GM18517 (cell line): ENCODE results near the gene CDNF.
"Not testable (repeated sequence)": the region's sequence is repeated elsewhere in the genome, so short reads cannot be mapped to it uniquely, and the experiment has no call there.

ENCODE experiments used
- ATAC-seq: cut with Tn5 transposase; IDR thresholded peaks from one replicate; pipeline ENCODE4 v1.9.1; 2021; ENCODE audit warnings: mild to moderate bottlenecking, moderate library complexity; ENCODE audit not compliant: unreplicated experiment

The CDNF gene

GRCh38 chr10:14837757-14838581, at the start of gene CDNF, which contains the start of the genes HSPA14 and MSANTD7:
Gene CDNF, minus strand, starts transcription at chr10:14838037. Its CDS starts 91 bp downstream, at chr10:14837946.
Gene HSPA14, plus strand, starts transcription at chr10:14838306. Its CDS starts 97 bp downstream, at chr10:14838403.
Gene MSANTD7, plus strand, starts transcription at chr10:14838306. Its CDS starts 3,979 bp downstream, at chr10:14842285.
- peak; percentile 86 for ATAC-seq

GRCh38 chr10:14884082-14884481, 46.2 kb upstream of the CDNF start:
- no peak for ATAC-seq

GRCh38 chr10:14880229-14880628, 42.4 kb upstream of the CDNF start:
- no peak for ATAC-seq

- no peak for ATAC-seq
These were observed 42.0 kb upstream of the CDNF start for GRCh38 chr10:14879928-14880193.

DNA sequence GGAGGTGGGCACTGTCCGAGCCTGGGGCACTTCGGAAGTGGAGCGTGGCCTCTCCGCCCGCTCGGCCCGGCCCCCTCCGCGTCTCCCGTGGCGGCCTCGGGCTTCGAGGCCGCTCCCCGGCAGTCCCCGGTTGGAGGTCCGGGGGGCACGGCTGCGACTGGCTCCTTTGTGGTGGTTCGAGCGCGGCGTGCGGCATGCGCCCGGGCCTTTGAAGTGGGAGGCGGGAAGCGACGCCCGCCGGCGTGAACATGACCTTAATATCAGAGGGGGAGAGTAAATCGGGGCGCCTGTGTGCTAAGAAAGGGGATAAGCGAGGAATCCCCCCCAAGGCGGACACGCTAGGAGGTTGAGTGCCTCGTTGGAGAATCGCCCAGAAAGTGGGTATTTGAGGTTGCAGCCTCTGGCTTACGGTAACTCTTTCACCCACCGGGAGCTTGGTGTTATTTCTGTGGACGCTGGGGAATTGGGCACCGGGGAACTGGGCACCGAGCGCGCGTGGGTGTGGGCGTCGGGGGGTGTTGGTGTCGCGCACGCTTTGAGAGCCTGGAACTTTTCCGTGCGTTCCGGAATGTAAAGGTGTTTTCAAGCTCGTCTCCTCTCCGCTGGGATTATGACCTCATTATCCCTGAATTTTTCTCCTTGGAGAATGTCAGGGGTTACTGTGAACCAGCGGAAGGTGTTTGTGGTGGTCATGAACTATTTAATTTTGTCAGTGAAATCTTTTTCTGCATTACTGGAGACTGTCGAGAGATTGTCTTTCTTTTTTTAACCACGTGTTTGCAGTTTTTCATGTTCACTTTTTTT, 41.5 kb upstream of the CDNF start:
- no peak for ATAC-seq

DNA sequence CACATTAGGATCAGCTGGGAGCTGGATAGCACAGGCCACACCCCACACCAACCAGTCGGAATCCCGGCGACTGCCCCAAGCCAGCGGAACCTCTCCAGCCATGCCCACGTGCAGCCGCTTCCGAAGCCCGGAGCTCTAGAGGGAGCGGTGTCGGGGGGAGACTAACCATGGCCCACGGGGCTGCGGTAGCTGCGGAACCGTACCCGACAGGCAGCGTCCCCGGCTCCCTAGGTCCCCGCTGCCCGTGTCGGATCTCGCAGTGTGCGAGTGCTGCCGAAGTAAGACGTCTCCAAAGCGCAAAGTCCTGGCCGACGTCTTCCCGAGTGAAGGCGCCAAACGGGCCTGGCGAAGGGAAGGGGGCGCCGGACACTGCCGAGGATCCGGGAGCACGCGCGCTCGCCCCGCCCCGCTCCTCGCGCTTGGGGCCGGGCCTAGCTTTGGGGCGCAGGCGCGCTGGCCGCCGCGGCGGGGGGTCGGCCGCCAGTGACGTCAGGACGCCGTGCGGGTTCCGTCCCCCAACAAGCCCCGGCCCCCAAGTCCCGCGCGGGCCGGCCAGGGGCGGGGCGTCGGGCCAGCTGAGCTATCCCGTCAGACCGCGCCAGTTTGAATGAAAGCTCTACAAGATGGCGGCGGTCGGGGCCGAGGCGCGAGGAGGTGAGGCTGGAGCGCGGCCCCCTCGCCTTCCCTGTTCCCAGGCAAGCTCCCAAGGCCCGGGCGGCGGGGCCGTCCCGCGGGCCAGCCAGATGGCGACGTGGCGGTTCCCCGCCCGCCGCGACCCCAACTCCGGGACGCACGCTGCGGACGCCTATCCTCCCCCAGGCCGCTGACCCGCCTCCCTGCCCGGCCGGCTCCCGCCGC, 40.7 kb upstream of the CDNF start, which contains the start of gene SUV39H2:
Gene SUV39H2, plus strand, starts transcription at position 601 of the 858 bp plus-strand sequence. Its CDS starts 23 bp downstream, at position 624.
- peak; percentile 87 for ATAC-seq

DNA sequence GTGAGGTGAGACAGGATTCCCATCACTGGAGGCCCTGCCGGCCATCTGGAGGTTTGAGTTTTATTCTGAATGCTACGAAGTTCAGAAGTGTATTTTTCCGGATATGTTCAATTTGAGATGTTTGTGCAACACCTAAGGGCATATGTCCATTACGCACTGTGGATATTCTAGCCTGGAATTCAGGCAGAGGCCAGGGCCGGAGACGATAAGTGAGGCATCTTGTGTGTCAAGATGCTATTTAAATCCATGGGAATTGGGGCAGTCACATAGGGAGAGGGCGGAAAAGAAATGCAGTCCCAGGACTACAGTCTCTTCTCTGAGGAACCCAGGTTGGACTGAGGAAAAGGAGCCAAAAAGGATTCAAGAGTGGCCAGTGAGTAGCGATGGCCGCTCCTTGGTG, 38.9 kb upstream of the CDNF start:
- ATAC-seq = no peak

GRCh38 chr10:14875941-14876340, 38.1 kb upstream of the CDNF start:
- no peak for ATAC-seq

DNA sequence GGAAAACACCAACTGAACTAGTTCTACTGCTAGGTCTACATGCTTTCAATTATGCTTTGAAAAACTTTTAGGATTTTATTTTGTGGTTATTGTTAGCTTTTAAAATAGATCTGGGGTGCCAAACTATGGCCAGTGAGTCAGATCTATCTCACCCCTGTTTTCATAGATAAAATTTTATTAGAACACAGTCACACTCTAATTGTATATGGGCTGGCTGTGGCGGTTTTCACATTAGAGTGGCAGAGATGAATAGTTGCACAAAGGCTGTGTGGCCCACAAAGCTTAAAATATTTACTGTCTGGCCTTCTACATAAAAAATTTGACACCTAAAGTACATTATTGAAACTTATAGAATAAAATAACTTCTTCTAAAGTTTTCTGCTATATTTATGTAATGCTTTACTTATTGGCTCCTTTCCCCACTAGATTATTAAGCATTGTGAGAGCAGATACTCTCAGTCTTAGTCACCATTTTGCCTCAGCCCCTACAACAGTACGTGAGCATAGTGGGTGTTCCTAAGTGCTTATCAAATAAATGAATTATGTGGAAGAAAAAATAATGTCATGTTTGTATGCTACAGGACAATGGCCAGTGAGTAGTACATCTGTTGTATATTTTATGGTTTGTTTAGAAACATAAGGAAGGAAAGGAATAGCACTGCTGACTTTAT, 35.4 kb upstream of the CDNF start:
- ATAC-seq = no peak

DNA sequence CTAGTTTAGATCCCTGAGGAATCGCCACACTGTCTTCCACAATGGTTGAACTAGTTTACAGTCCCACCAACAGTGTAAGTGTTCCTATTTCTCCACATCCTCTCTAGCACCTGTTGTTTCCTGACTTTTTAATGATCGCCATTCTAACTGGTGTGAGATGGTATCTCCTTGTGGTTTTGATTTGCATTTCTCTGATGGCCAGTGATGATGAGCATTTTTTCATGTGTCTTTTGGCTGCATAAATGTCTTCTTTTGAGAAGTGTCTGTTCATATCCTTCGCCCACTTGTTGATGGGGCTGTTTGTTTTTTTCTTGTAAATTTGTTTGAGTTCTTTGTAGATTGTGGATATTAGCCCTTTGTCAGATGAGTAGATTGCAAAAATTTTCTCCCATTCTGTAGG, 27.0 kb upstream of the CDNF start:
- not testable (repeated sequence) for ATAC-seq

GRCh38 chr10:14864466-14864865, 26.6 kb upstream of the CDNF start:
- not testable (repeated sequence) for ATAC-seq

DNA sequence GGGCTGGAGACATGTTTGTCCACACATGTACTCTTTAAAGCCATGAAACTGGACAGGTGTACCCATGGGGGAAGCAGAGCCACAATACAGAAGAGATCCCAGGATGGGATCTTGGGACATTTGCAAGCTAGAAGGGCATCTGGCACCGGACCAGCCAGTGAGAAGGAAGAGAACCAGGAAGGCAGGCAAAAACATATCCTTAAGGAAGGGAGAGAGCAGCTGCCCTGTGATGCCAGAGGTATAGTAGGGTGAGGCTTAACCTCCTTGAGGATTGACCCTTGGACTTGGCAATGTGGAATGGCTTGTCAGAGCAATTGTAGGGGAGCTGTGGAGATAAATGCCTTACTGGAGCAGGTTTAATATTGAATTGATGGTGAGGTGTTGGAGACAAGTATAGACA, 23.0 kb upstream of the CDNF start:
- ATAC-seq = no peak

DNA sequence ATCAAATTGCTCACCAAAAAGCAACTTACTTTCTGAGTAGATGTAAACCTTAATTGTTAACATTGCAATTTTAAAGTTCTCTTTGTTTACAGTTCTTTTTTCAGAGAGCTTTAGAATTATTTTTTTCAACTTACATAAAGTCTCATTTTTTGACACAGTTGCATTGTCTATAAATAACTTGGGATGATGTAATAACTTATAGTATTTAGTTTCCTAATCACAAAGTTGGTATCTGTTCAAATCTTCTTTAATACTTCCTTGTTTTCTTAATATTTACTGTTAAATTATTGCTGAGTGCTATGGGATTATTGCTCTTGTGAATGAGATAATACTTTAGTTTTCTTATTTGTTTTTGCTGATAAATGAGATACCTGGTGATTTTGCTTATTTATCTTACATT, 21.9 kb upstream of the CDNF start:
- no peak for ATAC-seq

- ATAC-seq = no peak
These were observed 21.2 kb upstream of the CDNF start for GRCh38 chr10:14859043-14859442.

DNA sequence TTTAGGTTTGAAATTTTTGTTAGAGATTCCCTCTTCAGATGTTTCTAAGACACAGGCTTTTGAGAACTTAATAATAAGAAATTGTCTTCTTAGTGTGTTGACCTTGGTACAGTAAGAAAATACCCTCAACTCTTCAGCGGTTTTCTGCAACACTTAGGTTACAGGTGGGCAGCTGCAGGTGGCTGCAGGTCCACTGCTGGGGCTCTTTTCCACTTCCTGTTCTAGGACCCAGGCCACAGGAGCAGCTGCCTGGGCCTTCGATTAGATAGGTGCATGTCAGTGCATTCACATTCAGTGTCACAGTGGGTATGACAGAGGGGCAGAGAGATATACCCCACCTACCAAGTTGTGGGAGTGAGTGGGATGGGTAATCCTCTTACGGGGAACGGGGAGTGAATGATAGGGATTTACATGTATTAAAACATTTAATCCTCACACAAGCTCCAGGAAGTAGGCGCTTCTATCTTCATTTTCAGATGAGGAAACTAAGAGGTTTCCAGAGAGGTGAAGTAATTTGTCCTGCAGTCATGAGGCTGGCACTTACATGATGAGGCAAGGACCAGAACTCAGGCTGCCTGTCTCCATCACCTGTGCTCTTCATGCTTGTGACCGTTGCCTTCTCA, 20.6 kb upstream of the CDNF start:
- no peak for ATAC-seq

DNA sequence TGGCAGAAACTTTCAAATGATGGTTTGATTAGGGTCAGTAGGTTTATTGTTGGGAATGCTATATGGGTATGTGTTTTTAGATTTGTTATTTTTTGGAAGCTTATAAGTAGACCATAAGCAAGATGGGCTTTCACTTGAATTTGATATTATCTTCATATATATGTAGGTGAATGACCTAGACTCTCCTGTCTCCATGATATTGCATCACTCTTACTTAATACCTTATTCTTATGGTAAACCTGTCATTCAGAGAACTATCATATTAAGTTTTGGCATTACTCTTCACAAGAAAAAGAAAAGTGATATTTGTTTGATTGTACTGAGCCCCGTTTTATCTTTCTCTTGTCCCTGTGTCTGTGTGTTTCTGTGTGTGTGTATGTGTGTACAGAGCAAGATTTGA, 17.6 kb upstream of the CDNF start:
- no peak for ATAC-seq

DNA sequence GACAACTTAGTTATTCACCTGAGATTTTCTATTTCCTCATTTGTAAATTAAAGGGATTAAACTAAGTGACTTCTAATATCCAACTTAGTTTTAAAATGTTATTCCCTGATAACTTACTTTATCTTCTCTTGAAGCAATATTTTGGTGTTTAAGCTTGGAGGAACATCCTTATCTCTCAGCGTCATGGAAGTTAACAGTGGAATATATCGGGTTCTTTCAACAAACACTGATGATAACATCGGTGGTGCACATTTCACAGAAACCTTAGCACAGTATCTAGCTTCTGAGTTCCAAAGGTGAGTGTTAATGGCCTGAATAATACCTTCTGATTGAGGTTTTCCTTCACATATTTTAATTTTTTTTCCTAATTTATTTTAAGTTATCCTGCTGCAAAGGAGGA, 14.4 kb upstream of the CDNF start:
- no peak for ATAC-seq

GRCh38 chr10:14844948-14845347, 7.1 kb upstream of the CDNF start:
- no peak for ATAC-seq

DNA sequence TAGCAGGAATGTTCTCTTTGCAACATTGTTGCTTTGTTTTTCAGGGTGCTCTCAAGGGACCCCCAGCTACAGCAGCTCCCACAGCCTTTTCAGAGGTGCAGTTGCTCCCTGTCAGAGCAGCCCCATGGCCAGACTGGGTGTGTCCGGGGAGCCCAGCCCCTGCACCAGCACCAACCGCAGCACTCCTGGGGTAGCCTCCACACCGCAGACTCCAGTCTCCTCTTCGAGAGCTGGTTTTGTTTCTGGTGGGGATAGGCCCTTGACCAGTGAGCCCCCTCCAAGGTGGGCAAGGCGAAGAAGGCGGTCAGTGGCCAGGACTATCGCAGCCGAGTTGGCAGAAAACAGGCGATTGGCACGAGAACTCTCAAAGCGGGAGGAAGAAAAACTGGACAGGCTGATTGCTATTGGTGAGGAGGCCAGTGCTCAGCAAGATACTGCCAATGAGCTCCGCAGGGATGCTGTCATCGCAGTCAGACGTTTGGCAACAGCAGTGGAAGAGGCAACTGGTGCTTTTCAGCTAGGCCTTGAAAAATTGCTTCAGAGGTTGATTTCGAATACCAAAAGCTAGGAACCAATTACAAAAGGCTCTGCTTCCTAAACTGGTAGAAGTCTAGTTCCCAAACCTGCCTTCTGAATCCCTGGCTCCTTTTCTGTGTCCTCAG, 5.6 kb upstream of the CDNF start:
- no peak for ATAC-seq

DNA sequence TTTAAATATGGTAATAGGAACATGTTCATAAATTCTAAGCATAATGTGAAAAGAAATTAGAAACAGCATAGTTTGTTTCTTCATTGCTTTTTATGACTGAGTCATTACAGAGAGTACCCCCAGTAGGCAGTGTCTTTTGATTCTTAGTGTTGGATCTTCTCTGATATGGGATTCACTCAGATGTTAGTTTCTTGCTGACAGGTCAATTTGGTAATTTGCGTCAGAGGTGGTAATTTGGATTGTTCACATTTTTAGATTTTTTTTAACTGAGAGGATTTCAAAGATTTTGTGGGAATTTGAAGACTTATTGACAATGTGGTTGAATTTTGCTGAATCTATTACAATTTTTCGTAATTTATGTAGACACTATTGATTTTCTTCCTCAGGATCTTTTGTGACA, 2.3 kb upstream of the CDNF start:
- ATAC-seq = no peak
